ENCODE results near the gene CDK4.

GRCh38 chr12:57775044-57775443 is 22.9 kb upstream of the CDK4 start:
- TF ChIP-seq CTCF (IDR thresholded peaks at IDR 0.05), result no peak
- TF ChIP-seq ZFX (IDR thresholded peaks at IDR 0.05; ENCODE audit: borderline replicate concordance), result no peak
